ENCODE results near the gene MSL2. TPM values are rescaled to one million over a fixed set of nuclear protein-coding genes. Genes with fewer than 3 reads are reported as not detected.

MSL2 gene
- total and polyA plus RNA-seq, 2 donors (not counting 1 experiment from before 2014, with no cell fraction given) = 25.8 to 97.1 TPM

- ChIA-PET POLR2A (no interaction called here), CTCF (no interaction called here)
- TF ChIP-seq EZH2 (IDR thresholded peaks at IDR 0.05; ENCODE audit: borderline replicate concordance, insufficient read depth, low read depth, low read length, poor library complexity, severe bottlenecking) = no peak
- no peak for TF ChIP-seq CTCF (IDR thresholded peaks at IDR 0.05)
- Mint-ChIP-seq H3K4me1 (no peaks in the 10 kb centered on the region), H3K27ac (no peak overlapping the region), H3K9me3 (ENCODE audit: insufficient read depth) (no peaks in the 10 kb centered on the region), H3K4me3 (no peak overlapping the region), H3K27me3 (peaks cover 17% of the 10 kb centered on the region)
- DNase-seq = no peak
- no peak overlapping the region for H3K4me3 ChIP-seq (ENCODE audit: control extremely low read depth in 1 of 5, extremely low read depth in 1 of 5, insufficient read depth in 1 of 5, low read depth in 2 of 5, low read length in 4 of 5)
- H3K4me1 ChIP-seq (ENCODE audit: control insufficient read depth in 2 of 2, insufficient read depth in 2 of 2, low read length in 2 of 2) = no peaks in the 10 kb centered on the region
- no CpG with 5 or more reads among the region's 1 CpG for WGBS (ENCODE audit: insufficient coverage)
- no peaks in the 10 kb centered on the region for H4K20me1 ChIP-seq (ENCODE audit: control insufficient read depth, insufficient read depth, low read length, poor library complexity, severe bottlenecking)
- H3K79me2 ChIP-seq (ENCODE audit: control insufficient read depth, insufficient read depth, low read length) = no peaks in the 10 kb centered on the region
- H3K36me3 ChIP-seq (replicated peaks in 1 of 2; ENCODE audit: control extremely low read depth in 1 of 2, control insufficient read depth in 1 of 2, extremely low read depth in 1 of 2, insufficient read depth in 2 of 2, low read length in 1 of 2) = no peaks in the 10 kb centered on the region
- no peak overlapping the region for H3K27ac ChIP-seq (ENCODE audit: low read length in 2 of 2)
- H3K9me3 ChIP-seq (ENCODE audit: control extremely low read depth in 1 of 3, control insufficient read depth in 2 of 3, insufficient read depth in 1 of 3, low read length in 2 of 3) = no peaks in the 10 kb centered on the region
- no peak overlapping the region for H3K4me2 ChIP-seq (replicated peaks; ENCODE audit: low read depth, low read length, poor library complexity, severe bottlenecking)
- no peak for ATAC-seq (ENCODE audit: low read depth)
- no peak overlapping the region for H3K9ac ChIP-seq (ENCODE audit: low read length)
- H2AFZ ChIP-seq (ENCODE audit: insufficient read depth, low read depth, low read length, poor library complexity, severe bottlenecking) = no peak overlapping the region
- intact Hi-C loops (cut with micrococcal nuclease) = no loop called here
- H3K27me3 ChIP-seq (replicated peaks in 1 of 4; ENCODE audit: control extremely low read depth in 1 of 4, control insufficient read depth in 3 of 4, insufficient read depth in 4 of 4, low read length in 3 of 4) = no peaks in the 10 kb centered on the region
Observed at GRCh38 chr3:136239094-136239493, 43.0 kb upstream of the MSL2 start.

- no peak overlapping the region for H3K9ac ChIP-seq (ENCODE audit: low read length)
- H3K36me3 ChIP-seq (replicated peaks in 1 of 2; ENCODE audit: control extremely low read depth in 1 of 2, control insufficient read depth in 1 of 2, extremely low read depth in 1 of 2, insufficient read depth in 2 of 2, low read length in 1 of 2) = no peaks in the 10 kb centered on the region
- TF ChIP-seq EZH2 (IDR thresholded peaks at IDR 0.05; ENCODE audit: borderline replicate concordance, insufficient read depth, low read depth, low read length, poor library complexity, severe bottlenecking) (no peak), CTCF (IDR thresholded peaks at IDR 0.05) (no peak)
- H2AFZ ChIP-seq (ENCODE audit: insufficient read depth, low read depth, low read length, poor library complexity, severe bottlenecking) = no peak overlapping the region
- H4K20me1 ChIP-seq (ENCODE audit: control insufficient read depth, insufficient read depth, low read length, poor library complexity, severe bottlenecking) = no peaks in the 10 kb centered on the region
- no peak for DNase-seq
- WGBS (ENCODE audit: insufficient coverage) = no CpG with 5 or more reads among the region's 4 CpGs
- no peaks in the 10 kb centered on the region for H3K4me1 ChIP-seq (ENCODE audit: control insufficient read depth in 2 of 2, insufficient read depth in 2 of 2, low read length in 2 of 2)
- ChIA-PET POLR2A (no interaction called here), CTCF (no interaction called here)
- no peaks in the 10 kb centered on the region for H3K9me3 ChIP-seq (ENCODE audit: control extremely low read depth in 1 of 3, control insufficient read depth in 2 of 3, insufficient read depth in 1 of 3, low read length in 2 of 3)
- no peak overlapping the region for H3K27ac ChIP-seq (ENCODE audit: low read length in 2 of 2)
- no peak overlapping the region for H3K4me3 ChIP-seq (ENCODE audit: control extremely low read depth in 1 of 5, extremely low read depth in 1 of 5, insufficient read depth in 1 of 5, low read depth in 2 of 5, low read length in 4 of 5)
- H3K27me3 Mint-ChIP-seq = peaks cover 17% of the 10 kb centered on the region
- ATAC-seq (ENCODE audit: low read depth) = no peak
- no peaks in the 10 kb centered on the region for H3K9me3 Mint-ChIP-seq (ENCODE audit: insufficient read depth)
- intact Hi-C loops (cut with micrococcal nuclease) = no loop called here
- no peaks in the 10 kb centered on the region for H3K4me1 Mint-ChIP-seq
- H3K4me3 Mint-ChIP-seq = no peak overlapping the region
- H3K27ac Mint-ChIP-seq = no peak overlapping the region
- no peaks in the 10 kb centered on the region for H3K79me2 ChIP-seq (ENCODE audit: control insufficient read depth, insufficient read depth, low read length)
- no peaks in the 10 kb centered on the region for H3K27me3 ChIP-seq (replicated peaks in 1 of 4; ENCODE audit: control extremely low read depth in 1 of 4, control insufficient read depth in 3 of 4, insufficient read depth in 4 of 4, low read length in 3 of 4)
- H3K4me2 ChIP-seq (replicated peaks; ENCODE audit: low read depth, low read length, poor library complexity, severe bottlenecking) = no peak overlapping the region
Observed at GRCh38 chr3:136237961-136238649, 42.0 kb upstream of the MSL2 start.

Measured in B cell (primary cell).